Stimulated activated naive B cell treated with anti-CD40 and anti-IgM and Interleukin-4, amounts not matched to agents 10 μg/mL and 1 μg/mL and 100 μg/mL, for 72 hours (primary cell): ENCODE results near the gene TRIP6.
A peak's percentile ranks its signal among the peaks of the same experiment; 100 is the strongest.
"Not testable (repeated sequence)": the region's sequence is repeated elsewhere in the genome, so short reads cannot be mapped to it uniquely, and the experiment has no call there.

Experiments
- ATAC-seq, 2 donors: fragments of 150-1000 bp; cut with Tn5 transposase; replicated peaks; 2 replicates each; pipeline ENCODE4 v1.10.0; 2021; ENCODE audit warnings: moderate library complexity in 1 of 2
- DNase-seq: peaks from one replicate; pipeline ENCODE4 v3.0.0; 2021
- H3K27ac Mint-ChIP-seq: one replicate; pipeline ENCODE4 v1.8.0; 2022; ENCODE audit warnings: mild to moderate bottlenecking, mixed read lengths
- H3K27me3 Mint-ChIP-seq, 2 donors: one replicate each; pipeline ENCODE4 v1.8.0; 2022; ENCODE audit warnings: mixed read lengths in 2 of 2
- H3K36me3 Mint-ChIP-seq, 2 donors: one replicate each; pipeline ENCODE4 v1.8.0; 2022; ENCODE audit warnings: mixed read lengths in 2 of 2, mild to moderate bottlenecking in 1 of 2
- H3K4me1 Mint-ChIP-seq, 2 donors: one replicate each; pipeline ENCODE4 v1.8.0; 2022; ENCODE audit warnings: mixed read lengths in 2 of 2, mild to moderate bottlenecking in 1 of 2
- H3K4me3 Mint-ChIP-seq, 2 donors: one replicate each; pipeline ENCODE4 v1.8.0; 2022; ENCODE audit warnings: mild to moderate bottlenecking in 2 of 2, mixed read lengths in 2 of 2, moderate library complexity in 1 of 2
- H3K9me3 Mint-ChIP-seq, 2 donors: one replicate each; pipeline ENCODE4 v1.8.0; 2022; ENCODE audit warnings: mixed read lengths in 2 of 2, mild to moderate bottlenecking in 1 of 2

TRIP6 gene

GRCh38 chr7:100829150-100829716 is 38.0 kb upstream of the TRIP6 start:
- Mint-ChIP-seq H3K4me3 (no peak overlapping the region), H3K27me3 (peaks cover 43 to 61% of the 10 kb centered on the region in 2 donors)

GRCh38 chr7:100830396-100830795 is 36.8 kb upstream of the TRIP6 start:
- Mint-ChIP-seq H3K9me3 (no peaks in the 10 kb centered on the region), H3K27me3 (peaks cover 33 to 49% of the 10 kb centered on the region in 2 donors), H3K4me1 (peaks cover 19 to 28% of the 10 kb centered on the region in 2 donors), H3K4me3 (no peak overlapping the region), H3K27ac (no peak overlapping the region), H3K36me3 (peaks cover 4 to 8% of the 10 kb centered on the region in 2 donors)
- ATAC-seq (no peak), DNase-seq (no peak)

More at GRCh38 chr7:100829150-100829716, 38.0 kb upstream of the TRIP6 start:
- Mint-ChIP-seq H3K4me1 (peaks cover 21 to 29% of the 10 kb centered on the region in 2 donors), H3K36me3 (peaks cover 4 to 8% of the 10 kb centered on the region in 2 donors), H3K27ac (no peak overlapping the region), H3K9me3 (no peaks in the 10 kb centered on the region)
- ATAC-seq, result no peak
- no peak for DNase-seq

GRCh38 chr7:100832281-100832633 is 34.9 kb upstream of the TRIP6 start:
- Mint-ChIP-seq H3K27ac (no peak overlapping the region), H3K27me3 (peaks cover 20 to 35% of the 10 kb centered on the region in 2 donors), H3K9me3 (no peaks in the 10 kb centered on the region), H3K4me1 (peaks cover 15 to 34% of the 10 kb centered on the region in 2 donors), H3K36me3 (peaks cover 4 to 8% of the 10 kb centered on the region in 2 donors), H3K4me3 (no peak overlapping the region)
- DNase-seq (no peak), ATAC-seq (no peak)

GRCh38 chr7:100835903-100836811 is 31.0 kb upstream of the TRIP6 start:
- ATAC-seq, result no peak
- Mint-ChIP-seq H3K27ac (peak overlapping the region; percentile 56), H3K9me3 (no peaks in the 10 kb centered on the region), H3K36me3 (peaks cover 0 to 1% of the 10 kb centered on the region in 2 donors), H3K4me1 (peaks cover 11 to 21% of the 10 kb centered on the region in 2 donors), H3K4me3 (peak overlapping the region; percentile 17 to 88), H3K27me3 (no peaks in the 10 kb centered on the region)
- DNase-seq, result no peak

- Mint-ChIP-seq H3K4me3 (peak overlapping the region; percentile 78 to 88), H3K4me1 (peaks cover 11 to 21% of the 10 kb centered on the region in 2 donors), H3K36me3 (peaks cover 0 to 1% of the 10 kb centered on the region in 2 donors), H3K27ac (no peak overlapping the region), H3K27me3 (no peaks in the 10 kb centered on the region), H3K9me3 (no peaks in the 10 kb centered on the region)
- no peak for ATAC-seq
- DNase-seq, result no peak
These were observed 30.4 kb upstream of the TRIP6 start for GRCh38 chr7:100836812-100837098.

GRCh38 chr7:100837099-100837836 is 29.9 kb upstream of the TRIP6 start:
- Mint-ChIP-seq H3K27ac (peak overlapping the region; percentile 89), H3K27me3 (no peaks in the 10 kb centered on the region), H3K9me3 (no peaks in the 10 kb centered on the region), H3K36me3 (peaks cover 0 to 1% of the 10 kb centered on the region in 2 donors), H3K4me1 (peaks cover 11 to 21% of the 10 kb centered on the region in 2 donors), H3K4me3 (peak overlapping the region; percentile 78 to 88)
- ATAC-seq (peak; percentile 98 to 99), DNase-seq (peak; percentile 71)

- Mint-ChIP-seq H3K4me3 (no peak overlapping the region), H3K9me3 (no peaks in the 10 kb centered on the region), H3K36me3 (peaks cover 0 to 1% of the 10 kb centered on the region in 2 donors), H3K4me1 (peaks cover 11 to 21% of the 10 kb centered on the region in 2 donors), H3K27ac (no peak overlapping the region), H3K27me3 (no peaks in the 10 kb centered on the region)
- ATAC-seq, result no peak
- DNase-seq, result no peak
These were observed 27.8 kb upstream of the TRIP6 start for GRCh38 chr7:100839361-100839760.

GRCh38 chr7:100840470-100841100 is 26.6 kb upstream of the TRIP6 start:
- Mint-ChIP-seq H3K9me3 (no peaks in the 10 kb centered on the region), H3K4me1 (peaks cover 10 to 18% of the 10 kb centered on the region in 2 donors), H3K27ac (no peak overlapping the region), H3K36me3 (peaks cover 0 to 1% of the 10 kb centered on the region in 2 donors), H3K27me3 (no peaks in the 10 kb centered on the region), H3K4me3 (no peak overlapping the region)
- DNase-seq, result no peak
- no peak for ATAC-seq

GRCh38 chr7:100847360-100847759 is 19.8 kb upstream of the TRIP6 start:
- H3K9me3 Mint-ChIP-seq, result no peaks in the 10 kb centered on the region
- no peak overlapping the region for H3K27ac Mint-ChIP-seq
- no peak for DNase-seq
- no peaks in the 10 kb centered on the region for H3K27me3 Mint-ChIP-seq
- no peak for ATAC-seq
- H3K4me3 Mint-ChIP-seq, result no peak overlapping the region
- H3K36me3 Mint-ChIP-seq, result peaks cover 3 to 4% of the 10 kb centered on the region in 2 donors
- peaks cover 4 to 7% of the 10 kb centered on the region in 2 donors for H3K4me1 Mint-ChIP-seq

- ATAC-seq, result peak; percentile 95
- Mint-ChIP-seq H3K4me1 (peaks cover 22 to 44% of the 10 kb centered on the region in 2 donors), H3K27me3 (no peaks in the 10 kb centered on the region), H3K27ac (peak within 1 kb of the TSS; percentile 89), H3K36me3 (peaks cover 19 to 22% of the 10 kb centered on the region in 2 donors), H3K4me3 (peak within 1 kb of the TSS; percentile 91 to 100), H3K9me3 (no peaks in the 10 kb centered on the region)
- DNase-seq, result peak; percentile 82
These were observed 14.9 kb upstream of the TRIP6 start, which contains the start of gene SLC12A9 for GRCh38 chr7:100852048-100852872. Gene SLC12A9 (plus strand): TSS chr7:100852713. CDS start chr7:100854198, 1,485 bp downstream.

- Mint-ChIP-seq H3K36me3 (peaks cover 24 to 30% of the 10 kb centered on the region in 2 donors), H3K4me1 (peaks cover 22 to 44% of the 10 kb centered on the region in 2 donors), H3K27ac (peak overlapping the region; percentile 37)
These were observed 12.9 kb upstream of the TRIP6 start for GRCh38 chr7:100854146-100854895.

GRCh38 chr7:100854899-100855298 is 12.3 kb upstream of the TRIP6 start:
- H3K9me3 Mint-ChIP-seq, DNase-seq, H3K4me3 Mint-ChIP-seq, H3K27me3 Mint-ChIP-seq, ATAC-seq, H3K27ac Mint-ChIP-seq: not testable (repeated sequence)
- Mint-ChIP-seq H3K36me3 (peaks cover 30 to 35% of the 10 kb centered on the region in 2 donors), H3K4me1 (peaks cover 24 to 49% of the 10 kb centered on the region in 2 donors)

More at GRCh38 chr7:100854146-100854895, 12.9 kb upstream of the TRIP6 start:
- ATAC-seq, result no peak
- Mint-ChIP-seq H3K27me3 (no peaks in the 10 kb centered on the region), H3K4me3 (peak overlapping the region; percentile 47 to 91), H3K9me3 (no peaks in the 10 kb centered on the region)
- DNase-seq, result no peak

GRCh38 chr7:100855515-100855914 is 11.7 kb upstream of the TRIP6 start:
- ATAC-seq (no peak), DNase-seq (no peak)
- H3K4me1 Mint-ChIP-seq, result peaks cover 26 to 50% of the 10 kb centered on the region in 2 donors
- peaks cover 34 to 41% of the 10 kb centered on the region in 2 donors for H3K36me3 Mint-ChIP-seq
- H3K9me3 Mint-ChIP-seq, result no peaks in the 10 kb centered on the region
- no peak overlapping the region for H3K27ac Mint-ChIP-seq
- no peak overlapping the region for H3K4me3 Mint-ChIP-seq
- H3K27me3 Mint-ChIP-seq, result no peaks in the 10 kb centered on the region
